Lung (tissue), 12 donors: Measurements from ENCODE around the gene DGKH. TPM values are rescaled to one million over a fixed set of nuclear protein-coding genes. Genes with fewer than 3 reads are reported as not detected.

ENCODE experiments used
- ATAC-seq: fragments of 200-7000 bp; cut with Tn5 transposase; one replicate; pipeline ENCODE4 v1.9.1; 2020; ENCODE audit warnings: moderate number of reproducible peaks; ENCODE audit not compliant: insufficient read depth, low FRiP score
- DNase-seq, 3 donors: peaks; one replicate each; pipeline ENCODE4 v3.0.0-alpha.2; 2013 to 2017
- H3K27ac ChIP-seq, 2 donors: one replicate each; pipeline ENCODE4 v1.5.1; 2013; ENCODE audit warnings: mild to moderate bottlenecking in 2 of 2, moderate library complexity in 2 of 2, control low read depth in 1 of 2, inconsistent platforms in 1 of 2, low read depth in 1 of 2, low read length in 1 of 2
- H3K27me3 ChIP-seq, 3 donors: one replicate each; pipeline ENCODE4 v1.5.1; 2013; ENCODE audit warnings: low read length in 2 of 3; ENCODE audit not compliant: control insufficient read depth in 3 of 3, insufficient read depth in 3 of 3
- H3K36me3 ChIP-seq, 4 donors: one replicate each; pipeline ENCODE4 v1.5.1; 2013; ENCODE audit warnings: low read length in 4 of 4, mild to moderate bottlenecking in 1 of 4, moderate library complexity in 1 of 4; ENCODE audit not compliant: control insufficient read depth in 4 of 4, insufficient read depth in 4 of 4
- H3K4me1 ChIP-seq, 5 donors: one replicate each; pipeline ENCODE4 v1.5.1; 2013; ENCODE audit warnings: low read length in 5 of 5, mild to moderate bottlenecking in 2 of 5, moderate library complexity in 1 of 5; ENCODE audit not compliant: control insufficient read depth in 5 of 5, insufficient read depth in 5 of 5
- H3K4me3 ChIP-seq: one replicate; pipeline ENCODE4 v1.5.1; 2013; ENCODE audit warnings: mild to moderate bottlenecking, control low read depth, moderate library complexity
- H3K9ac ChIP-seq, 2 donors: one replicate each; pipeline ENCODE4 v1.5.1; 2013; ENCODE audit warnings: low read length in 2 of 2, control low read depth in 1 of 2; ENCODE audit not compliant: insufficient read depth in 1 of 2
- H3K9me3 ChIP-seq, 4 donors: one replicate each; pipeline ENCODE4 v1.5.1; 2013; ENCODE audit warnings: low read length in 3 of 4, mild to moderate bottlenecking in 1 of 4, moderate library complexity in 1 of 4; ENCODE audit not compliant: control insufficient read depth in 4 of 4, insufficient read depth in 3 of 4
- WGBS, 2 donors: extraction: QIAGEN DNeasy Blood & Tissue Kit; methylation state at CpG; one replicate each; pipeline ENCODE4 v1.1.7; 2013; 5-methylcytosine and 5-hydroxymethylcytosine counted together
- polyA plus RNA-seq, 2 donors: library from polyadenylated mRNA; stranded (reverse); fragments of 200-250 nt; gene quantifications; one replicate each; pipeline ENCODE4 v1.2.1, GENCODE V29; 2013
- total RNA-seq, 2 donors: library from RNA; depleted of rRNA in 1 of 2; stranded (reverse); fragments of >200 nt in 1 of 2; gene quantifications; one replicate each; pipeline ENCODE4 v1.2.1, GENCODE V29; 2014 to 2021
- TF ChIP-seq, protein P1 (sequence below): IDR thresholded peaks from 2 replicates; pipeline ENCODE4 v1.5.1; 2012; ENCODE audit warnings: mild to moderate bottlenecking; ENCODE audit errors: control extremely low read depth, extremely low read depth
- donor health status: control.
- donor health status: control.
- donor health status: Bipolar disorder and iron deficiency.
- donor health status: healthy.
- donor health status: DM: yes; HTN: yes; CAD: no.

DGKH gene
- total and polyA plus RNA-seq, 4 donors: 2.2 to 33.1 (median 11.4) TPM

DNA sequence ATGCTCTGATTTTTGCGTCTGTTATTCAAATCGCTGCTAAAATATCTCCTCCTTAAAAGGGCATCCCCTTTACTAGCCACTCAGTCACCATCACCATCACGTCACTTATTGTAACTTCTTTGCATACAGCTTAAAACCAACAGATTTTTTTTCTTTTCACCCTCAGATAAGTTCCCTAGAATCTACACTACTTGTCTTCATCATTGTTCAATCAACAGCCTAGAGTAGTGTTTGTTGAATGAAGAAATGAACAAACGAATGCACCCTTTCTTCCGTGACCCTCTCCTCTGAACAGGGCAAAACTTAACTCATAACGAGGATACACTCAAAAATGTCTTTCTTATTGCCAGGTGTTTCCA, 222.4 kb downstream of the DGKH start:
- no peak for ATAC-seq
- no peaks in the 10 kb centered on the region for H3K36me3 ChIP-seq
- H3K9ac ChIP-seq: no peak overlapping the region
- 83 to 88% methylated on average over 6 of the region's 6 CpGs for WGBS, 2 donors
- no peaks in the 10 kb centered on the region for H3K27me3 ChIP-seq
- no peak overlapping the region for H3K4me3 ChIP-seq
- no peaks in the 10 kb centered on the region for H3K9me3 ChIP-seq
- DNase-seq: no peak
- TF ChIP-seq, protein P1, sequence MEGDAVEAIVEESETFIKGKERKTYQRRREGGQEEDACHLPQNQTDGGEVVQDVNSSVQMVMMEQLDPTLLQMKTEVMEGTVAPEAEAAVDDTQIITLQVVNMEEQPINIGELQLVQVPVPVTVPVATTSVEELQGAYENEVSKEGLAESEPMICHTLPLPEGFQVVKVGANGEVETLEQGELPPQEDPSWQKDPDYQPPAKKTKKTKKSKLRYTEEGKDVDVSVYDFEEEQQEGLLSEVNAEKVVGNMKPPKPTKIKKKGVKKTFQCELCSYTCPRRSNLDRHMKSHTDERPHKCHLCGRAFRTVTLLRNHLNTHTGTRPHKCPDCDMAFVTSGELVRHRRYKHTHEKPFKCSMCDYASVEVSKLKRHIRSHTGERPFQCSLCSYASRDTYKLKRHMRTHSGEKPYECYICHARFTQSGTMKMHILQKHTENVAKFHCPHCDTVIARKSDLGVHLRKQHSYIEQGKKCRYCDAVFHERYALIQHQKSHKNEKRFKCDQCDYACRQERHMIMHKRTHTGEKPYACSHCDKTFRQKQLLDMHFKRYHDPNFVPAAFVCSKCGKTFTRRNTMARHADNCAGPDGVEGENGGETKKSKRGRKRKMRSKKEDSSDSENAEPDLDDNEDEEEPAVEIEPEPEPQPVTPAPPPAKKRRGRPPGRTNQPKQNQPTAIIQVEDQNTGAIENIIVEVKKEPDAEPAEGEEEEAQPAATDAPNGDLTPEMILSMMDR: no peak
- H3K4me1 ChIP-seq: peaks cover 0 to 34% (median 12%) of the 10 kb centered on the region in 5 donors
- peak overlapping the region in 1 of 2 donors; percentile 71 for H3K27ac ChIP-seq

DNA sequence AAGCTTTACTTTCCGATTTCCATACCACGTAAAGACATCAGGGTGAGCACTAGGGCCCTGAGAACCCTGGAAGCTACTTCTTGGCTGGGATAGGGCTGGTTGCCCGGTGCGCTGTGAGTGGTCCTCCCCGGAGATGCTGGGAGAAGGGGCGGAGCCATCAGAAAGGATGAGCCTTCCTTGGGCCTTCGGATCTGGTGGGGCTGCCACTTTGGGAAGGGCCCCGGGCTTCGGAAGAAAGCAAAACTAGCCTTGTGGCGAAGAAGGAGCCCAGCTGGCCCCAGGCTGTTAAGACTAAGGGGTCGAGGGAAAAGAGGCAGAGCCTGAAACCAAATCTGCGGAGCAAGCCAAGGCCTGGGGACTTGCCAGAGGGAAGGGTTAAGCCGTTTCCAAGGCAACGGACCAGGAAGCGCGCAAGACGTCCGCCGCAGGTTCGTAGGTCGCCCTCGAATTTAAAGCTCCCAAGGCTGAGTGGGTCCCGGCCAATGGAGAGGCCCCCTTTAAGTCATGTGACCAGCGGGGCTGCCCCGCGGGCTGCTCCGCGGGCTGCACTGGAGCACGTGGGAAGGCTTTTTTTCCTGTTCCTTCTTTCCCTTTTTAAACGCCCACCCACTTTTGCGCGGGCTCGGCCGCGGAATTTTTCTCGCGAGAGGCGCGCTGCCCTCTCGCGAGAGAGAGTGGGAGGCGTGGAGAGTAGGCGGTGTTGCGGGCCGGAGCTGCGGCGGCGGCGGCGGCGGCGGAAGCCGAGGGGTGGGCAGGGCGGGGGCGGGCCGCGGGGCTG, 223.1 kb downstream of the DGKH start:
- H3K27me3 ChIP-seq: no peaks in the 10 kb centered on the region
- no peaks in the 10 kb centered on the region for H3K9me3 ChIP-seq
- WGBS, 2 donors: 4% methylated on average over 52 to 57 of the region's 57 CpGs
- peaks cover 0 to 28% (median 10%) of the 10 kb centered on the region in 5 donors for H3K4me1 ChIP-seq
- peak; percentile 98 to 99 (median 99) for DNase-seq
- H3K36me3 ChIP-seq: no peaks in the 10 kb centered on the region
- TF ChIP-seq, protein P1: no peak
- peak overlapping the region; percentile 9 to 75 for H3K9ac ChIP-seq
- peak overlapping the region; percentile 56 for H3K4me3 ChIP-seq
- ATAC-seq: peak; percentile 92
- H3K27ac ChIP-seq: peak overlapping the region; percentile 46 to 71

DNA sequence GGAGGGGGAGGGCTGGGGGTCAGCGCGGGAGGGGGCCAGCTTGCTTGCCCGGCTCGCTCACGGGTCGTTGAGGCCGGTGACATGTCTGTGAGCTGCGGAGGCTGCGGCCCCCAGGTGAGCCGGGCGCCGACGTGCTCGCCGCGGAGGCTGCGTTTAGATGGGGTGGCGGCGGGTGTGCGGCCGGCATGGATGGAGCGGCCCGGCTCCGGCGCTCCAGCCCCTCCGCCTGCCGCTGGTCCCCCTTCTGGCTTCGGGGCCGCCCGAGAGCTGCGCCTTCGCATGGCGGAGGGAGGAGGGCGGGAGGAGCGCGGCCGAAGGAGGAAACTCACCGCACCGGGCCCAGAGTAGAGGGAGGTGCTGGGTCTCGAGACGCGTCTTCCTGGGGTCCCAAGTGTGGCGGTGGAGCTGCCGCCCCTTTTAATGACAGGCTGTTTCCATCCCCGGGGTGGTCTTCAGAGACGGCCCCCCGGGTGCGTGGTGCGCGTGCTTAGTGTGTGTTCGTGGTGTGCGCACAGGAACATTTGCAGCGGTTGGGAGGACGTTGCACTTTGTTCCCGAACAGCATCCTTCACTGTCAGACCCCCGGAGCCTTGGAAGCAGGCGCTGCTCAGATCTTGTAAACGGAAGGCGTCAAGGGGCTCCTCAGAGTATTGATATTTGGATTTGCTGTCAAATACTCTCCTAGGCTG, 223.8 kb downstream of the DGKH start, which contains the start of gene AKAP11:
Gene AKAP11 (plus strand): TSS at position 38 of the 689 bp plus-strand sequence. CDS start 14,197 bp downstream, outside the sequence.
- H3K4me1 ChIP-seq: peaks cover 0 to 22% (median 6%) of the 10 kb centered on the region in 5 donors
- peak; percentile 48 for ATAC-seq

More for the DNA sequence above, 223.8 kb downstream of the DGKH start, which contains the start of gene AKAP11:
- Histone ChIP-seq H3K4me3 (peak within 1 kb of the TSS; percentile 85), H3K27me3 (no peaks in the 10 kb centered on the region), H3K9ac (peak within 1 kb of the TSS; percentile 84 to 96), H3K27ac (peak within 1 kb of the TSS; percentile 90 to 95), H3K36me3 (no peaks in the 10 kb centered on the region), H3K9me3 (no peaks in the 10 kb centered on the region)
- WGBS, 2 donors: 1% methylated on average over 45 to 59 of the region's 59 CpGs
- TF ChIP-seq, protein P1: no peak
- DNase-seq: peak; percentile 88 to 89 (median 88)
